HUES48 (cell line): ENCODE measurements around the gene CCDC134.

Experiments used
- H3K27ac ChIP-seq: one replicate; pipeline ENCODE4 v1.7.0; 2013; ENCODE audit warnings: low read depth, low read length, inconsistent platforms
- H3K27me3 ChIP-seq: 2 replicates; pipeline ENCODE4 v1.6.1; 2013; ENCODE audit warnings: mild to moderate bottlenecking, low read length; ENCODE audit not compliant: control insufficient read depth, insufficient read depth
- H3K36me3 ChIP-seq: 2 replicates; pipeline ENCODE4 v1.6.1; 2013; ENCODE audit warnings: low read length; ENCODE audit not compliant: control insufficient read depth, insufficient read depth
- H3K4me1 ChIP-seq: 2 replicates; pipeline ENCODE4 v1.6.1; 2013; ENCODE audit warnings: mild to moderate bottlenecking, low read length; ENCODE audit not compliant: control insufficient read depth, insufficient read depth
- H3K4me3 ChIP-seq: 2 replicates; pipeline ENCODE4 v1.5.1; 2013; ENCODE audit warnings: mild to moderate bottlenecking, low read depth, low read length
- H3K9ac ChIP-seq: 2 replicates; pipeline ENCODE4 v1.6.1; 2013; ENCODE audit warnings: mild to moderate bottlenecking, low read depth, low read length, moderate library complexity
- H3K9me3 ChIP-seq: 2 replicates; pipeline ENCODE4 v1.6.1; 2013; ENCODE audit warnings: low read length; ENCODE audit not compliant: control insufficient read depth, insufficient read depth

CCDC134 gene

GRCh38 chr22:41845380-41846267 is 45.1 kb downstream of the CCDC134 start:
- H3K36me3 ChIP-seq: peaks cover 29% of the 10 kb centered on the region
- no peaks in the 10 kb centered on the region for H3K9me3 ChIP-seq
- peak overlapping the region; percentile 57 for H3K27ac ChIP-seq
- H3K9ac ChIP-seq: no peak overlapping the region
- peaks cover 30% of the 10 kb centered on the region for H3K4me1 ChIP-seq
- no peaks in the 10 kb centered on the region for H3K27me3 ChIP-seq
- H3K4me3 ChIP-seq: no peak overlapping the region

- Histone ChIP-seq H3K9me3 (no peaks in the 10 kb centered on the region), H3K36me3 (peaks cover 22% of the 10 kb centered on the region; the same call in 1 of the 2 replicates), H3K4me3 (no peak overlapping the region), H3K27ac (peak overlapping the region; percentile 57), H3K4me1 (peaks cover 30% of the 10 kb centered on the region), H3K9ac (no peak overlapping the region), H3K27me3 (no peaks in the 10 kb centered on the region)
Observed at GRCh38 chr22:41846268-41846987, 45.9 kb downstream of the CCDC134 start.

DNA sequence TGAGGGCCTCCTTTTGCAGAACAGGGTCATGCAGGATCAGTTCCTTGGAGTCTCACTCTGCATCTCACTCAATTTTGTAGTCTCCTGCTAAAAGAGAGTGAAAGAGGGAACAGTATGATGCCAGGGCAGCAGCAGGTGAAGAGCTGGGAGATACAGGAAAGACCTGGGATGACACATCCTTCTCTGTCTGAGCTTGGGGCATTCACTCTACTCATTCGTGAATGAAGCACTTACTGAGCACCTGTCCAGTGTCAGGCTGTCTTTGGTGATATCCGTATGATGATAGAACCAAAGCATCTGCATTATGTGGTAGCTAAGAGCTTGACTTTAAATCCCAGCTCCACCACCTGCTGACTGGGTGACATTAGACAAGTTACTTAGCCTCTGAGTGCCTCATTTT is 46.8 kb downstream of the CCDC134 start:
- Histone ChIP-seq H3K36me3 (peaks cover 15% of the 10 kb centered on the region; the same call in 1 of the 2 replicates), H3K4me1 (peaks cover 30% of the 10 kb centered on the region), H3K9ac (no peak overlapping the region), H3K9me3 (no peaks in the 10 kb centered on the region), H3K4me3 (no peak overlapping the region), H3K27ac (no peak overlapping the region), H3K27me3 (no peaks in the 10 kb centered on the region)

- H3K9me3 ChIP-seq: no peaks in the 10 kb centered on the region
- no peaks in the 10 kb centered on the region for H3K27me3 ChIP-seq
- H3K9ac ChIP-seq: no peak overlapping the region
- peaks cover 8% of the 10 kb centered on the region for H3K36me3 ChIP-seq
- no peak overlapping the region for H3K4me3 ChIP-seq
- H3K4me1 ChIP-seq: peaks cover 30% of the 10 kb centered on the region
- H3K27ac ChIP-seq: no peak overlapping the region
Observed at GRCh38 chr22:41848468-41848867, 48.0 kb downstream of the CCDC134 start.

DNA sequence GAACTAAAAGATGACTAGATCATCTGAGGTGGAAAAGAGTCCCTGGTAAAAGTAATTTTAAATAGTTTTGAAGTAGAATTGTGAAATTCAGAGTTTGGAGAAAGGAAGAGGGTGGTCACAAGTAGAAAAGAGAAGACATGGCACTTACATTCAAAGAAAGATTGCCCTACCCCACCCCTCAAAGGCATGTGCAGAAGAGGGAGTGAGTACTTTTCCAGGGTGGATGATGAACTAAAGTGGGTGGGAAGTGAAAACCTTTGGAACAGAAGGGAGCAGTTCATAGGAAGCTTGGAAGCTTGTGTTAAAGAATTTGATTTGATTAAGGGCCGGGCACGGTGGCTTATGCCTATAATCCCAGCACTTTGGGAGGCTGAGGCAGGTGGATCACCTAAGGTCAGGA is 56.0 kb downstream of the CCDC134 start:
- Histone ChIP-seq H3K4me1 (0 out of 2 replicates have a peak, but pooled peaks cover 4% of the 10 kb centered on the region), H3K36me3 (peaks cover 4% of the 10 kb centered on the region; the same call in 1 of the 2 replicates), H3K27ac (no peak overlapping the region), H3K27me3 (no peaks in the 10 kb centered on the region), H3K9me3 (no peaks in the 10 kb centered on the region), H3K4me3 (no peak overlapping the region), H3K9ac (no peak overlapping the region)

DNA sequence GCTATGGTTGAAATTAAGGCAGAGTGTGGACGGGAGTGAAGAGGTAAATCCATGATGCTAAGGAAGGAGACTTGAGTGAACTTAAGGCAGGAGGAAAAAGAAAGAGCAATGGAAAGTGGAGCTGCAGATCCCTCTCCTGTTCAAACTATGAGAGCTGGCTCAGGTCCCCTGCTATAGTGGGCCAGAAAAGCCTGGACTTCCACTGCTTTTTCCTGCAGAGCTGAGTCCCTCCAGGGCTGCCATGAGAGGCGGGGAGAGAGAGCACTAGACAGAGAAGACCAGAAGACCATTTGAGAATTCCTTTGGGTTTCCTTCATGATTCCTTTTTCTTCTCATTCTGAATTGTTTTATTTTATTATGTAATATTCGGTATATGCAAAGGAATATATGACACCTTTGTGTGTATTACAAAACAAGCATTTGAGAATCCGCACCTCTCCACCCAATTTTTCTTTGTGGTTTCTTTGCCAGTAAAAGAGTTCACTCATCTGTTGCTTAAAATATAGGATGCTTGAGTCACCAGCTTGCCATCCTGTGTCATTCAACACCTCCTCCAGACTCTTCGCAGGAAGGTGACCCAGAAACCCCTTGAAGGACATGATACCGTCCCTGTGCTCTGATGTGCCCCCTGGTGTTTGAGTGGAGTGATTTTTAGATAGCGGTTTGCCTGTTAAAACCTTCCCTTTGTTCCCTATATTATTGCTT is 56.8 kb downstream of the CCDC134 start:
- Histone ChIP-seq H3K4me1 (0 out of 2 replicates have a peak, but pooled peaks cover 8% of the 10 kb centered on the region), H3K36me3 (peaks cover 4% of the 10 kb centered on the region; the same call in 1 of the 2 replicates), H3K27ac (no peak overlapping the region), H3K4me3 (no peak overlapping the region), H3K9ac (no peak overlapping the region), H3K27me3 (no peaks in the 10 kb centered on the region), H3K9me3 (no peaks in the 10 kb centered on the region)

DNA sequence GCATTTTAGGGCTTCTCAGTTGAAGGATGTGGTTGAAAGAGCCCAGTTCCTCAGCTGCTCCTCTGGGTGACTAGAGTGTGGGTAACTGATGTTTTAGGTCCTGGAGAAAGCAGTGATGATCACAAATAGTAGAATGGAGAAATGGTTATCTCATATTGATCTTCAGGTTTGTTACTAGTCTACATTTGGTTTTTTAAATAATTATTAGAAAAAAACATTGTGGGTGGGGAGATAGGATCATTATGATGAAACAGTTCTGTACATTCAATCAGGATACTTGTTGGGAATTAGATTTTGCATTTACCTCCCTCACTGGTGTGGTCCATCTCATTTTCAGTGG is 57.4 kb downstream of the CCDC134 start:
- Histone ChIP-seq H3K36me3 (peaks cover 4% of the 10 kb centered on the region; the same call in 1 of the 2 replicates), H3K4me3 (no peak overlapping the region), H3K9me3 (no peaks in the 10 kb centered on the region), H3K4me1 (0 out of 2 replicates have a peak, but pooled peaks cover 8% of the 10 kb centered on the region), H3K9ac (no peak overlapping the region), H3K27ac (no peak overlapping the region), H3K27me3 (no peaks in the 10 kb centered on the region)

GRCh38 chr22:41862160-41862529 is 61.7 kb downstream of the CCDC134 start:
- Histone ChIP-seq H3K36me3 (peaks cover 11% of the 10 kb centered on the region), H3K27ac (no peak overlapping the region)

GRCh38 chr22:41862530-41863266 is 62.2 kb downstream of the CCDC134 start:
- Histone ChIP-seq H3K9ac (no peak overlapping the region; the same call in 1 of the 2 replicates), H3K36me3 (peaks cover 14% of the 10 kb centered on the region), H3K4me1 (peaks cover 12% of the 10 kb centered on the region; the same call in 1 of the 2 replicates), H3K27ac (no peak overlapping the region), H3K9me3 (no peaks in the 10 kb centered on the region), H3K4me3 (no peak overlapping the region), H3K27me3 (no peaks in the 10 kb centered on the region)

More at GRCh38 chr22:41862160-41862529, 61.7 kb downstream of the CCDC134 start:
- Histone ChIP-seq H3K4me1 (peaks cover 16% of the 10 kb centered on the region; the same call in 1 of the 2 replicates), H3K27me3 (no peaks in the 10 kb centered on the region), H3K9ac (no peak overlapping the region; the same call in 1 of the 2 replicates), H3K4me3 (no peak overlapping the region), H3K9me3 (no peaks in the 10 kb centered on the region)

- Histone ChIP-seq H3K36me3 (peaks cover 22% of the 10 kb centered on the region), H3K27me3 (no peaks in the 10 kb centered on the region), H3K4me1 (peaks cover 12% of the 10 kb centered on the region; the same call in 1 of the 2 replicates), H3K4me3 (no peak overlapping the region), H3K9me3 (no peaks in the 10 kb centered on the region), H3K27ac (no peak overlapping the region), H3K9ac (no peak overlapping the region)
Observed at GRCh38 chr22:41863472-41863871, 63.0 kb downstream of the CCDC134 start.
